Endothelial cell of umbilical vein (primary cell): ENCODE data around the gene LYRM4. TPM values are rescaled to one million over a fixed set of nuclear protein-coding genes. Genes with fewer than 3 reads are reported as not detected.

Source experiments
- BruUV-seq: library from RNA; stranded (reverse); fragments of 400-500 nt; replicated peaks from 2 replicates; lab custom pipeline; 2021; lab: Mats Ljungman, UMichigan
- CTCF ChIA-PET: fragments of 300-600, 350-600 bp; sonication (Branson Sonifier 250); formaldehyde crosslinking; loops from one replicate; lab custom pipeline; 2021; ENCODE audit warnings: antibody characterized with exemption, inconsistent platforms; lab: Charles Lee
- POLR2A ChIA-PET: fragments of 300-600, 350-600 bp; sonication (Branson Sonifier 250); formaldehyde crosslinking; loops from one replicate; lab custom pipeline; 2021; ENCODE audit warnings: antibody characterized with exemption, inconsistent platforms; lab: Charles Lee
- DNase-seq: peaks from one replicate; pipeline ENCODE4 v3.0.0-alpha.2; 2011; ENCODE audit warnings: low read depth, low spot score
- FAIRE-seq: peaks from 2 replicates; lab custom pipeline; 2011; peaks lifted over from hg19 to GRCh38; lab: Jason Lieb, UNC
- H2AFZ ChIP-seq: 2 replicates; pipeline ENCODE4 v1.6.0; 2012; ENCODE audit warnings: low read depth, low read length, control low read depth, inconsistent platforms
- H3K27ac ChIP-seq: 2 replicates; pipeline ENCODE4 v1.5.1; 2011; ENCODE audit warnings: low read depth, mild to moderate bottlenecking, control low read depth, low read length, moderate library complexity; ENCODE audit not compliant: insufficient read depth
- H3K27me3 ChIP-seq, 2 experiments: 2 replicates each; pipeline versions ENCODE4 v1.6.0 to v1.6.1; 2011; ENCODE audit warnings: low read length in 2 of 2, mixed read lengths in 1 of 2; ENCODE audit not compliant: control insufficient read depth in 2 of 2, insufficient read depth in 2 of 2
- H3K36me3 ChIP-seq, 2 experiments: 2 replicates in 1 of 2; 3 replicates in 1 of 2; pipeline ENCODE4 v1.5.1; 2011; ENCODE audit warnings: low read length in 2 of 2, mild to moderate bottlenecking in 1 of 2, moderate library complexity in 1 of 2; ENCODE audit not compliant: control insufficient read depth in 2 of 2, insufficient read depth in 2 of 2; ENCODE audit errors: extremely low read depth in 1 of 2
- H3K4me1 ChIP-seq: 3 replicates; pipeline ENCODE4 v1.5.1; 2011; ENCODE audit warnings: mild to moderate bottlenecking, low read length; ENCODE audit not compliant: control insufficient read depth, insufficient read depth; ENCODE audit errors: extremely low read depth
- H3K4me2 ChIP-seq: 2 replicates; pipeline ENCODE4 v1.6.1; 2011; ENCODE audit warnings: low read length, control low read depth, mixed read lengths; ENCODE audit not compliant: insufficient read depth
- H3K4me3 ChIP-seq, 3 experiments: fragments of 200-600 bp in 1 of 3; sonication (generic), shearing (Covaris generic) in 1 of 3; replicated peaks in 1 of 3; 2 replicates each; pipeline ENCODE4 v1.5.1; 2011 to 2016; ENCODE audit warnings: control low read depth in 3 of 3, low read length in 3 of 3, mild to moderate bottlenecking in 2 of 3, inconsistent platforms in 1 of 3, low read depth in 1 of 3, moderate library complexity in 1 of 3; ENCODE audit not compliant: insufficient read depth in 1 of 3
- H3K79me2 ChIP-seq: 2 replicates; pipeline ENCODE4 v1.6.0; 2012; ENCODE audit warnings: low read length, inconsistent platforms; ENCODE audit not compliant: control insufficient read depth, insufficient read depth
- H3K9ac ChIP-seq: replicated peaks from 2 replicates; pipeline ENCODE3; 2011; ENCODE audit warnings: low read length, control low read depth; ENCODE audit not compliant: insufficient read depth; ENCODE audit errors: extremely low read depth
- H3K9me1 ChIP-seq: replicated peaks from 3 replicates; pipeline ENCODE4 v1.6.0; 2011; ENCODE audit warnings: mild to moderate bottlenecking, low read length; ENCODE audit not compliant: control insufficient read depth, insufficient read depth; ENCODE audit errors: extremely low read depth
- H3K9me3 ChIP-seq: replicated peaks from 2 replicates; pipeline ENCODE4 v1.5.1; 2012; ENCODE audit warnings: low read length, inconsistent platforms; ENCODE audit not compliant: control insufficient read depth, insufficient read depth
- H4K20me1 ChIP-seq: replicated peaks from 2 replicates; pipeline ENCODE3; 2011; ENCODE audit warnings: mild to moderate bottlenecking, low read length; ENCODE audit not compliant: control insufficient read depth, insufficient read depth; ENCODE audit errors: extremely low read depth
- EZH2 ChIP-seq: IDR thresholded peaks from 2 replicates; pipeline ENCODE4 v1.6.1; 2012; ENCODE audit warnings: borderline replicate concordance, low read depth, mild to moderate bottlenecking, moderate library complexity, low read length, inconsistent platforms; ENCODE audit not compliant: severe bottlenecking
- GATA2 ChIP-seq: IDR thresholded peaks from 2 replicates; pipeline ENCODE4 v1.7.0; 2011; ENCODE audit warnings: low read depth, mild to moderate bottlenecking, moderate library complexity, mixed read lengths, low read length; ENCODE audit not compliant: insufficient read length, insufficient read depth
- JUN ChIP-seq: IDR thresholded peaks from 2 replicates; pipeline ENCODE4 v1.6.1; 2011; ENCODE audit warnings: borderline replicate concordance, low read depth; ENCODE audit not compliant: insufficient read length, insufficient read depth
- dilution Hi-C: fragments of 300-500 bp; cut with MboI; formaldehyde crosslinking; loops from one replicate; pipeline ENCODE4 v1.15.0; 2019; ENCODE audit warnings: low sequenced_read_pairs; ENCODE audit not compliant: extremely low pct_ligation_motif_present
- intact Hi-C: fragments of 100-400 bp; cut with micrococcal nuclease; formaldehyde crosslinking; loops from one replicate; pipeline ENCODE4 v1.10.0; 2022
- polyA plus RNA-seq, 4 experiments: library from polyadenylated mRNA; depleted of rRNA in 3 of 4; stranded (reverse) in 3 of 4; unstranded in 1 of 4; fragments of >200 nt; gene quantifications; 2 replicates each; pipeline versions ENCODE4 v1.2.1 to v1.2.3, GENCODE V29; 2011 to 2012; ENCODE audit warnings: missing spikeins in 1 of 4
- total RNA-seq: library from RNA; stranded (reverse); gene quantifications from 2 replicates; pipeline ENCODE4 v1.2.3, GENCODE V29; 2021
- TF ChIP-seq, protein P1 (sequence below), 2 donors: IDR thresholded peaks; 1 replicate in 1 of 2; 2 replicates in 1 of 2; pipeline ENCODE4 v1.5.1; 2011; ENCODE audit warnings: low read length in 2 of 2, mild to moderate bottlenecking in 2 of 2, moderate library complexity in 2 of 2, control low read depth in 1 of 2, inconsistent platforms in 1 of 2, low read depth in 1 of 2; ENCODE audit not compliant: insufficient read depth in 1 of 2; ENCODE audit errors: extremely low read depth in 1 of 2

LYRM4 gene
- total and polyA plus RNA-seq, 2 donors (not counting 3 experiments of a cell fraction or from before 2014, with no cell fraction given): 39.5 to 44.0 TPM

DNA sequence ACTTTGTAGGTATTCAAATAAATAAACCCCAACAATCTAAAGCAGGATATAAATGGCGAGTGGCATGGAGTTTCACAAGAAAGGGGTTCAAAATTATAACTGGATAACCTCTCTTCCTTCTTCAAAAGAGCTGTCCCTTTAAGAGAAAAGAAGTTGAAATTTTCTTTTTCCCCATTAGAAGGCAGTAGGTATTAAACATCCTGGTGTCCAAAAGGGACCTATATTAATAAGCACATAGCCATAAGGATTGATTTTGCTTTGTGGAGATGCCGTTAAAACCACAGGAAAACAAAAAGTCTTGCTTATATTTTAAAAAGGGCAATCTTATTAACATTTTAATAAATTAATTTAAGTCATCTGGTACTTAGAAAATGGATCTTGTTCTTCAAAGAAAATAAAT, 76.5 kb downstream of the LYRM4 start:
- intact Hi-C loops (no loop called here), dilution Hi-C loops (no loop called here)
- Histone ChIP-seq H3K27me3 (no peaks in the 10 kb centered on the region), H2AFZ (no peak overlapping the region), H3K9ac (no peak overlapping the region), H3K9me3 (no peaks in the 10 kb centered on the region), H3K27ac (no peak overlapping the region), H3K36me3 (no peaks in the 10 kb centered on the region), H3K9me1 (no peaks in the 10 kb centered on the region), H3K4me1 (no peaks in the 10 kb centered on the region), H4K20me1 (no peaks in the 10 kb centered on the region), H3K79me2 (no peaks in the 10 kb centered on the region), H3K4me2 (no peak overlapping the region), H3K4me3 (no peak overlapping the region)
- POLR2A ChIA-PET: no interaction called here
- DNase-seq: no peak
- CTCF ChIA-PET: interaction anchor here (1.0 to 1.8 kb wide), 6 partner anchors 9 to 195 kb away, joined by 3 to 5 read pairs (median 4); no protein-coding TSS in a partner anchor
- no peak for TF ChIP-seq GATA2
- TF ChIP-seq EZH2: no peak
- TF ChIP-seq, protein P1, sequence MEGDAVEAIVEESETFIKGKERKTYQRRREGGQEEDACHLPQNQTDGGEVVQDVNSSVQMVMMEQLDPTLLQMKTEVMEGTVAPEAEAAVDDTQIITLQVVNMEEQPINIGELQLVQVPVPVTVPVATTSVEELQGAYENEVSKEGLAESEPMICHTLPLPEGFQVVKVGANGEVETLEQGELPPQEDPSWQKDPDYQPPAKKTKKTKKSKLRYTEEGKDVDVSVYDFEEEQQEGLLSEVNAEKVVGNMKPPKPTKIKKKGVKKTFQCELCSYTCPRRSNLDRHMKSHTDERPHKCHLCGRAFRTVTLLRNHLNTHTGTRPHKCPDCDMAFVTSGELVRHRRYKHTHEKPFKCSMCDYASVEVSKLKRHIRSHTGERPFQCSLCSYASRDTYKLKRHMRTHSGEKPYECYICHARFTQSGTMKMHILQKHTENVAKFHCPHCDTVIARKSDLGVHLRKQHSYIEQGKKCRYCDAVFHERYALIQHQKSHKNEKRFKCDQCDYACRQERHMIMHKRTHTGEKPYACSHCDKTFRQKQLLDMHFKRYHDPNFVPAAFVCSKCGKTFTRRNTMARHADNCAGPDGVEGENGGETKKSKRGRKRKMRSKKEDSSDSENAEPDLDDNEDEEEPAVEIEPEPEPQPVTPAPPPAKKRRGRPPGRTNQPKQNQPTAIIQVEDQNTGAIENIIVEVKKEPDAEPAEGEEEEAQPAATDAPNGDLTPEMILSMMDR (IDR thresholded peaks at IDR 0.05; ENCODE audit: extremely low read depth in 1 of 2, insufficient read depth in 1 of 2, low read depth in 1 of 2, low read length in 2 of 2): no peak
- TF ChIP-seq JUN: no peak
- no peak for FAIRE-seq
- BruUV-seq: no TSS peak
